B cell (primary cell): Measurements from ENCODE around the gene SLC35E3.

Source experiments
- EZH2 ChIP-seq: IDR thresholded peaks from 2 replicates; pipeline ENCODE4 v1.6.1; 2012; ENCODE audit warnings: borderline replicate concordance, low read depth, mild to moderate bottlenecking, moderate library complexity, low read length; ENCODE audit not compliant: insufficient read depth, poor library complexity, severe bottlenecking
- TF ChIP-seq, protein P1 (sequence below): fragments of 200-600 bp; IDR thresholded peaks from one replicate; pipeline ENCODE4 v1.8.0; 2022; ENCODE audit warnings: antibody characterized with exemption, mild to moderate bottlenecking

DNA sequence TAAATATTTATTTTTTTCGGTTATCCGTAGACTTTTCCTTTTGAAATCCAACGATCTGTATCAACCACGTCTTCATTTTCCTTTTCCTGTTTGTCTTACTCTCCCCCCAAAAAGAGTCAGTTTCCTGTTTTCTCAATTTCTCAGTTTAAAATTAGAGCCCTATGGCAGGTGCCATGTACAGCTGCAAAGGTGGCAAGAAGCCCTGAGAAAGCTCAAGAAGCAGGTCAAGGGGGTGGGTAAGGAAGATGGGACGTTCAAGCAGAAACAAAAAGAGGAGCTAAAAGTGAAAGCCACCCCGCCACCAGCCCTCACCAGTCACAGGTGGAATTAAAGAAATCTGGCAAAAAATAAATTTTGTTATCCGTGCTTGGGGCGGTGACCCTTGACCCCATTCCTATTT lies 26.7 kb downstream of the SLC35E3 start:
- TF ChIP-seq, protein P1, sequence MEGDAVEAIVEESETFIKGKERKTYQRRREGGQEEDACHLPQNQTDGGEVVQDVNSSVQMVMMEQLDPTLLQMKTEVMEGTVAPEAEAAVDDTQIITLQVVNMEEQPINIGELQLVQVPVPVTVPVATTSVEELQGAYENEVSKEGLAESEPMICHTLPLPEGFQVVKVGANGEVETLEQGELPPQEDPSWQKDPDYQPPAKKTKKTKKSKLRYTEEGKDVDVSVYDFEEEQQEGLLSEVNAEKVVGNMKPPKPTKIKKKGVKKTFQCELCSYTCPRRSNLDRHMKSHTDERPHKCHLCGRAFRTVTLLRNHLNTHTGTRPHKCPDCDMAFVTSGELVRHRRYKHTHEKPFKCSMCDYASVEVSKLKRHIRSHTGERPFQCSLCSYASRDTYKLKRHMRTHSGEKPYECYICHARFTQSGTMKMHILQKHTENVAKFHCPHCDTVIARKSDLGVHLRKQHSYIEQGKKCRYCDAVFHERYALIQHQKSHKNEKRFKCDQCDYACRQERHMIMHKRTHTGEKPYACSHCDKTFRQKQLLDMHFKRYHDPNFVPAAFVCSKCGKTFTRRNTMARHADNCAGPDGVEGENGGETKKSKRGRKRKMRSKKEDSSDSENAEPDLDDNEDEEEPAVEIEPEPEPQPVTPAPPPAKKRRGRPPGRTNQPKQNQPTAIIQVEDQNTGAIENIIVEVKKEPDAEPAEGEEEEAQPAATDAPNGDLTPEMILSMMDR: no peak
- TF ChIP-seq EZH2: no peak
